ENCODE measurements around the gene B4GALNT4.

The B4GALNT4 gene

GRCh38 chr11:390175-390574 lies 20.9 kb downstream of the B4GALNT4 start:
- TF ChIP-seq GATA3 (IDR thresholded peaks at IDR 0.05; ENCODE audit: low read depth, low read length), result no peak
- no peak for TF ChIP-seq GATA2 (IDR thresholded peaks at IDR 0.05; ENCODE audit: low read depth, low read length)

GRCh38 chr11:391117-392017 lies 22.1 kb downstream of the B4GALNT4 start:
- no peak for TF ChIP-seq GATA2 (IDR thresholded peaks at IDR 0.05; ENCODE audit: low read depth, low read length)
- TF ChIP-seq GATA3 (IDR thresholded peaks at IDR 0.05; ENCODE audit: low read depth, low read length), result no peak

GRCh38 chr11:392102-392777 lies 22.9 kb downstream of the B4GALNT4 start:
- no peak for TF ChIP-seq GATA2 (IDR thresholded peaks at IDR 0.05; ENCODE audit: low read depth, low read length)
- TF ChIP-seq GATA3 (IDR thresholded peaks at IDR 0.05; ENCODE audit: low read depth, low read length), result no peak

GRCh38 chr11:393219-394033 lies 24.1 kb downstream of the B4GALNT4 start:
- no peak for TF ChIP-seq GATA2 (IDR thresholded peaks at IDR 0.05; ENCODE audit: low read depth, low read length)
- TF ChIP-seq GATA3 (IDR thresholded peaks at IDR 0.05; ENCODE audit: low read depth, low read length), result no peak

- no peak for TF ChIP-seq GATA3 (IDR thresholded peaks at IDR 0.05; ENCODE audit: low read depth, low read length)
- no peak for TF ChIP-seq GATA2 (IDR thresholded peaks at IDR 0.05; ENCODE audit: low read depth, low read length)
These were observed 24.9 kb downstream of the B4GALNT4 start, which contains the start of gene PKP3 for GRCh38 chr11:394034-394857. PKP3 (plus strand) TSS chr11:394209; CDS start chr11:394293, 84 bp downstream.

GRCh38 chr11:394858-395655 lies 25.8 kb downstream of the B4GALNT4 start:
- TF ChIP-seq GATA2 (IDR thresholded peaks at IDR 0.05; ENCODE audit: low read depth, low read length), result no peak
- no peak for TF ChIP-seq GATA3 (IDR thresholded peaks at IDR 0.05; ENCODE audit: low read depth, low read length)

GRCh38 chr11:395866-396265 lies 26.6 kb downstream of the B4GALNT4 start:
- TF ChIP-seq GATA3 (IDR thresholded peaks at IDR 0.05; ENCODE audit: low read depth, low read length), result no peak
- TF ChIP-seq GATA2 (IDR thresholded peaks at IDR 0.05; ENCODE audit: low read depth, low read length), result no peak

GRCh38 chr11:396511-396947 lies 27.2 kb downstream of the B4GALNT4 start:
- TF ChIP-seq GATA2 (IDR thresholded peaks at IDR 0.05; ENCODE audit: low read depth, low read length) (no peak), GATA3 (IDR thresholded peaks at IDR 0.05; ENCODE audit: low read depth, low read length) (no peak)

- TF ChIP-seq GATA2 (IDR thresholded peaks at IDR 0.05; ENCODE audit: low read depth, low read length) (no peak), GATA3 (IDR thresholded peaks at IDR 0.05; ENCODE audit: low read depth, low read length) (no peak)
These were observed 27.7 kb downstream of the B4GALNT4 start for GRCh38 chr11:396948-397548.

GRCh38 chr11:398826-399225 lies 29.5 kb downstream of the B4GALNT4 start:
- no peak for TF ChIP-seq GATA2 (IDR thresholded peaks at IDR 0.05; ENCODE audit: low read depth, low read length)
- TF ChIP-seq GATA3 (IDR thresholded peaks at IDR 0.05; ENCODE audit: low read depth, low read length), result no peak

- TF ChIP-seq GATA2 (IDR thresholded peaks at IDR 0.05; ENCODE audit: low read depth, low read length), result no peak
- no peak for TF ChIP-seq GATA3 (IDR thresholded peaks at IDR 0.05; ENCODE audit: low read depth, low read length)
These were observed 30.5 kb downstream of the B4GALNT4 start for GRCh38 chr11:399731-400211.

- TF ChIP-seq GATA3 (IDR thresholded peaks at IDR 0.05; ENCODE audit: low read depth, low read length) (no peak), GATA2 (IDR thresholded peaks at IDR 0.05; ENCODE audit: low read depth, low read length) (no peak)
These were observed 31.0 kb downstream of the B4GALNT4 start for GRCh38 chr11:400241-400689.

Measured in SH-SY5Y (cell line).